K562 (cell line): Measurements from ENCODE around the gene PPL. TPM values are rescaled to one million over a fixed set of nuclear protein-coding genes. Genes with fewer than 3 reads are reported as not detected.

Experiments
- ATAC-seq: fragments of 200-7000 bp; cut with Tn5 transposase; 3 replicates; pipeline ENCODE4 v1.9.1; 2020; ENCODE audit warnings: moderate library complexity
- BruUV-seq: library from RNA; stranded (reverse); fragments of 400-500 nt; replicated peaks from 2 replicates; lab custom pipeline; 2021; lab: Mats Ljungman, UMichigan
- CTCF ChIA-PET: fragments of 300-600 bp; formaldehyde crosslinking; extraction: SDS; loops from one replicate; lab custom pipeline; 2021; ENCODE audit warnings: low intra/inter-chr PET ratio; lab: Yijun Ruan, JAX
- POLR2A ChIA-PET: fragments of 300-600, 350-650 bp; sonication (Branson Sonifier 250); formaldehyde crosslinking; extraction: SDS; loops from one replicate; lab custom pipeline; 2021; ENCODE audit warnings: antibody characterized with exemption, inconsistent platforms; lab: Yijun Ruan, JAX
- DNase-seq, 4 experiments: peaks; one replicate each; pipeline versions ENCODE4 v3.0.0 to v3.0.0-alpha.2; 2011 to 2018; ENCODE audit warnings: low spot score in 3 of 4, mixed read lengths in 3 of 4; ENCODE audit errors: extremely low read depth in 1 of 4
- FAIRE-seq: peaks from 2 replicates; lab custom pipeline; 2011; peaks lifted over from hg19 to GRCh38; lab: Jason Lieb, UNC
- H2AFZ ChIP-seq: 2 replicates; pipeline ENCODE4 v1.6.0; 2011; ENCODE audit warnings: low read depth, low read length, control low read depth, inconsistent platforms
- H3K27ac ChIP-seq: fragments of 200-600 bp; 3 replicates; pipeline ENCODE4 v1.8.0; 2011; ENCODE audit warnings: low read depth, mild to moderate bottlenecking, control low read depth, inconsistent platforms, low read length, moderate library complexity, mixed read lengths; ENCODE audit errors: extremely low read depth
- H3K27me3 ChIP-seq, 2 experiments: fragments of 300-600 bp in 1 of 2; 2 replicates in 1 of 2; 3 replicates in 1 of 2; pipeline versions ENCODE4 v1.6.0 to v1.8.0; 2011; ENCODE audit warnings: inconsistent platforms in 2 of 2, low read length in 2 of 2, mild to moderate bottlenecking in 1 of 2, mixed read lengths in 1 of 2, moderate library complexity in 1 of 2; ENCODE audit not compliant: control insufficient read depth in 2 of 2, insufficient read depth in 2 of 2
- H3K36me3 ChIP-seq: fragments of 300-600 bp; 3 replicates; pipeline ENCODE4 v1.8.0; 2011; ENCODE audit warnings: mild to moderate bottlenecking, low read length, inconsistent platforms; ENCODE audit not compliant: control insufficient read depth, insufficient read depth
- H3K4me1 ChIP-seq, 2 experiments: fragments of 200-600 bp in 1 of 2; replicated peaks in 1 of 2; 2 replicates in 1 of 2; 3 replicates in 1 of 2; pipeline versions ENCODE4 v1.5.1 to v1.8.0; 2011; ENCODE audit warnings: inconsistent platforms in 2 of 2, low read length in 2 of 2, mild to moderate bottlenecking in 1 of 2, mixed read lengths in 1 of 2, moderate library complexity in 1 of 2; ENCODE audit not compliant: control insufficient read depth in 2 of 2, insufficient read depth in 2 of 2
- H3K4me2 ChIP-seq: 2 replicates; pipeline ENCODE4 v1.6.1; 2011; ENCODE audit warnings: low read length, control low read depth, inconsistent platforms, mixed read lengths; ENCODE audit not compliant: insufficient read depth
- H3K4me3 ChIP-seq: fragments of 200-600 bp; sonication (generic), shearing (Covaris generic); 2 replicates; pipeline ENCODE4 v1.5.1; 2016; ENCODE audit warnings: control low read depth, inconsistent platforms
- H3K79me2 ChIP-seq: fragments of 200-600 bp; 3 replicates; pipeline ENCODE4 v1.8.0; 2011; ENCODE audit warnings: low read length, inconsistent platforms; ENCODE audit not compliant: control insufficient read depth, insufficient read depth
- H3K9ac ChIP-seq, 2 experiments: 2 replicates each; pipeline versions ENCODE4 v1.6.0 to v1.6.1; 2011; ENCODE audit warnings: low read depth in 2 of 2, low read length in 2 of 2, control low read depth in 1 of 2, inconsistent platforms in 1 of 2, mild to moderate bottlenecking in 1 of 2, mixed read lengths in 1 of 2; ENCODE audit not compliant: insufficient read depth in 1 of 2
- H3K9me1 ChIP-seq: one replicate; pipeline ENCODE4 v1.6.0; 2011; ENCODE audit warnings: inconsistent platforms, mild to moderate bottlenecking, low read length, moderate library complexity; ENCODE audit not compliant: control insufficient read depth, insufficient read depth
- H3K9me3 ChIP-seq: replicated peaks from 2 replicates; pipeline ENCODE4 v1.5.1; 2011; ENCODE audit warnings: low read depth, low read length, inconsistent platforms; ENCODE audit not compliant: control insufficient read depth, insufficient read depth
- H4K20me1 ChIP-seq: replicated peaks from 2 replicates; pipeline ENCODE4 v1.6.1; 2011; ENCODE audit warnings: low read length, inconsistent platforms, mixed read lengths; ENCODE audit not compliant: control insufficient read depth, insufficient read depth
- GATA2 ChIP-seq: sonication (generic); formaldehyde crosslinking; IDR thresholded peaks from 2 replicates; pipeline ENCODE4 v1.4.0; 2020; ENCODE audit warnings: mild to moderate bottlenecking, missing genetic modification reagents
- NFE2 ChIP-seq: IDR thresholded peaks from 2 replicates; pipeline ENCODE4 v1.6.1; 2014; ENCODE audit warnings: antibody characterized with exemption, low read depth
- POLR2G ChIP-seq: fragments of 200-400 bp; formaldehyde crosslinking; IDR thresholded peaks from 2 replicates; pipeline ENCODE4 v1.6.1; 2017; ENCODE audit warnings: low read depth, mild to moderate bottlenecking, antibody characterized with exemption, low read length, moderate library complexity
- PPARD ChIP-seq: fragments of 250-450 bp; sonication (Bioruptor Pico); IDR thresholded peaks from 2 replicates; pipeline ENCODE4 v1.8.0; 2022; ENCODE audit warnings: inconsistent platforms, mild to moderate bottlenecking, moderate library complexity
- ZBTB33 ChIP-seq: sonication (generic); formaldehyde crosslinking; IDR thresholded peaks from 2 replicates; pipeline ENCODE4 v1.8.1; 2023; ENCODE audit warnings: mild to moderate bottlenecking, missing genetic modification reagents
- ZKSCAN3 ChIP-seq: fragments of 250-450 bp; sonication (Bioruptor Pico); IDR thresholded peaks from 2 replicates; pipeline ENCODE4 v1.4.0; 2020
- WGBS: fragments of 100-300 bp; shearing (Covaris generic); methylation state at CpG from one replicate; pipeline ENCODE4 v1.1.6; 2016; ENCODE audit warnings: low coverage, mixed read lengths; ENCODE audit not compliant: insufficient coverage; ENCODE audit errors: missing lambda C conversion rate; 5-methylcytosine and 5-hydroxymethylcytosine counted together
- in situ Hi-C: fragments of 300-500 bp; cut with MboI; formaldehyde crosslinking; loops from 4 replicates; pipeline ENCODE4 v1.15.0; 2018; ENCODE audit warnings: inconsistent platforms, mixed read lengths
- intact Hi-C: fragments of 100-400 bp; cut with micrococcal nuclease; formaldehyde crosslinking; loops from 2 replicates; pipeline ENCODE4 v1.14.2; 2022
- polyA plus RNA-seq, 8 experiments: library from polyadenylated mRNA; depleted of rRNA in 4 of 8; stranded (reverse) in 5 of 8; unstranded in 3 of 8; fragments of >200 nt; fragmentation: Nextera tagmentation in 2 of 8; fragmentation: Illumina TruSeq in 1 of 8; extraction: Ambion mirVana in 2 of 8; extraction: Trizol in 1 of 8; gene quantifications; 2 replicates each; pipeline versions ENCODE4 v1.2.1 to v1.2.3, GENCODE V29; 2011 to 2014; ENCODE audit warnings: inconsistent platforms in 1 of 8, missing spikeins in 1 of 8
- total RNA-seq, 7 experiments: library from RNA; depleted of rRNA in 6 of 7; stranded (reverse); fragments of >200 nt in 6 of 7; fragmentation: Illumina TruSeq in 2 of 7; extraction: Trizol in 2 of 7; gene quantifications; 2 replicates each; pipeline versions ENCODE4 v1.2.1 to v1.2.3, GENCODE V29; 2011 to 2021; ENCODE audit warnings: low replicate concordance in 1 of 7

The PPL gene
- total and polyA plus RNA-seq, 9 of the 15 experiments (the other 6 are each of a cell fraction or from before 2014, with no cell fraction given): 0.01 to 0.15 (median 0.07) TPM; not detected in 3

DNA sequence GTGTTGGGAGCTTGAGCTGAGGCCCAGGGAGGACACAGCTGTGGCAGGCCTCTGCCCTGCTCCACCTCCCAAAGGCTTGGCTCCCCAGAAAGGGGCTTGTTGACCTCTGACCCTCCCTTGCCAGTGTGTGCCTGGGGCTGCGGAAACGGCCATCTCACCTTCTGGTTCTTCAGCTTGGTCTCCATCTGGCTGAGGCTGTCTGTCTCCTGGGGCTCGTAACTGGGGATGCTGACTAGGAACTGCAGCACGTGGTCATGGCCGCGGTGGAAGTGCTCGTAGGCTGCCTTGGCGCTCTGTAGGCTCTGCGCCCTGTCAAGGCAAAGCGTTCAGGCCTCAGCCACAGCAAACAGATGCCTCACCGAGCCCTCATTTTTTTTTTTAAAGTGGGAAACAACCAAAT lies 46.9 kb downstream of the PPL start:
- intact Hi-C loops (no loop called here), in situ Hi-C loops (no loop called here)
- FAIRE-seq (no peak), DNase-seq (no peak), ATAC-seq (no peak)
- Histone ChIP-seq H3K4me1 (peaks cover 17 to 52% of the 10 kb centered on the region in 2 experiments; a peak in 4 of 5 replicates), H3K27ac (no peak overlapping the region), H3K27me3 (peaks cover 0 to 5% of the 10 kb centered on the region in 2 experiments; a peak in 1 of 5 replicates), H3K79me2 (no peaks in the 10 kb centered on the region), H3K4me3 (no peak overlapping the region), H3K9me3 (no peaks in the 10 kb centered on the region), H3K4me2 (no peak overlapping the region), H3K36me3 (peaks cover 13% of the 10 kb centered on the region; the same call in 2 of the 3 replicates), H3K9ac (no peak overlapping the region), H2AFZ (no peak overlapping the region), H4K20me1 (peaks cover 12% of the 10 kb centered on the region), H3K9me1 (peaks cover 3% of the 10 kb centered on the region)
- TF ChIP-seq NFE2: no peak
- no peak for TF ChIP-seq PPARD
- TF ChIP-seq POLR2G: 0 out of 2 replicates have a peak, but pooled peaks have one; percentile 3
- TF ChIP-seq ZBTB33 (CRISPR knock-in tag): peak; percentile 44; the same call in 1 of the 2 replicates
- no peak for TF ChIP-seq GATA2
- no peak for TF ChIP-seq ZKSCAN3 (CRISPR knock-in tag)
- ChIA-PET CTCF (no interaction called here), POLR2A (interaction anchor here (1.1 kb wide), 1 partner anchor 15 kb away, joined by 3 read pairs; no protein-coding TSS in a partner anchor)
- WGBS: 77% methylated on average over 11 of the region's 11 CpGs
- BruUV-seq: no TSS peak
